Measurements from ENCODE around the gene GPAT3.

DNA sequence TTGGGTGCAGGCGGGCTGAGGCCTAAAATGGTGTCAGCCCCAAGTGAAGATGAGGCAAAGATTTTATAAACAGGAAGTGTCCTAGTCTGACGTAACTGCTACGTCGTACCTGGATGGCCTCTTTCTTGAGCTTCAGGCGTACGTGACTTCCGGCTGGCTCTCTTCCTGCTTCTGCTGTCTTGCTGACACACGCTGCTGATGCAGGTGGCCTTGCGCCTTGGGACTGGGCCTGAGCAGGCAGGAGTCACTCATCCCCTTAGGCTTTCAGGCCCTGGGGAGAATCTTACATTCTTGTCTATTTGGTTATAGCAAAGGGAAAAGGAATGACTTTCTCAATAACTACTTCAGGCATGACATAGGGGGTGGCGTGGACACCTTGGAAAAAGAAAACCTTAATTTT is 30.9 kb upstream of the GPAT3 start:
- TF ChIP-seq, protein P1, sequence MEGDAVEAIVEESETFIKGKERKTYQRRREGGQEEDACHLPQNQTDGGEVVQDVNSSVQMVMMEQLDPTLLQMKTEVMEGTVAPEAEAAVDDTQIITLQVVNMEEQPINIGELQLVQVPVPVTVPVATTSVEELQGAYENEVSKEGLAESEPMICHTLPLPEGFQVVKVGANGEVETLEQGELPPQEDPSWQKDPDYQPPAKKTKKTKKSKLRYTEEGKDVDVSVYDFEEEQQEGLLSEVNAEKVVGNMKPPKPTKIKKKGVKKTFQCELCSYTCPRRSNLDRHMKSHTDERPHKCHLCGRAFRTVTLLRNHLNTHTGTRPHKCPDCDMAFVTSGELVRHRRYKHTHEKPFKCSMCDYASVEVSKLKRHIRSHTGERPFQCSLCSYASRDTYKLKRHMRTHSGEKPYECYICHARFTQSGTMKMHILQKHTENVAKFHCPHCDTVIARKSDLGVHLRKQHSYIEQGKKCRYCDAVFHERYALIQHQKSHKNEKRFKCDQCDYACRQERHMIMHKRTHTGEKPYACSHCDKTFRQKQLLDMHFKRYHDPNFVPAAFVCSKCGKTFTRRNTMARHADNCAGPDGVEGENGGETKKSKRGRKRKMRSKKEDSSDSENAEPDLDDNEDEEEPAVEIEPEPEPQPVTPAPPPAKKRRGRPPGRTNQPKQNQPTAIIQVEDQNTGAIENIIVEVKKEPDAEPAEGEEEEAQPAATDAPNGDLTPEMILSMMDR (conservative IDR thresholded peaks at IDR 0.05; ENCODE audit: low read depth in 2 of 2) = no peak
- TF ChIP-seq EZH2 (IDR thresholded peaks at IDR 0.05; ENCODE audit: low read depth, unreplicated experiment) (no peak), POLR2AphosphoS5 (IDR thresholded peaks at IDR 0.05; ENCODE audit: low read depth) (no peak), STAT1 (IDR thresholded peaks at IDR 0.05; ENCODE audit: unreplicated experiment) (no peak), CREB1 (CRISPR knock-in tag; IDR thresholded peaks at IDR 0.05; ENCODE audit: low read depth) (no peak), EZH2phosphoT487 (IDR thresholded peaks at IDR 0.05; ENCODE audit: unreplicated experiment) (no peak), JUNB (IDR thresholded peaks at IDR 0.05; ENCODE audit: unreplicated experiment) (no peak)
- TF ChIP-seq, protein P2, sequence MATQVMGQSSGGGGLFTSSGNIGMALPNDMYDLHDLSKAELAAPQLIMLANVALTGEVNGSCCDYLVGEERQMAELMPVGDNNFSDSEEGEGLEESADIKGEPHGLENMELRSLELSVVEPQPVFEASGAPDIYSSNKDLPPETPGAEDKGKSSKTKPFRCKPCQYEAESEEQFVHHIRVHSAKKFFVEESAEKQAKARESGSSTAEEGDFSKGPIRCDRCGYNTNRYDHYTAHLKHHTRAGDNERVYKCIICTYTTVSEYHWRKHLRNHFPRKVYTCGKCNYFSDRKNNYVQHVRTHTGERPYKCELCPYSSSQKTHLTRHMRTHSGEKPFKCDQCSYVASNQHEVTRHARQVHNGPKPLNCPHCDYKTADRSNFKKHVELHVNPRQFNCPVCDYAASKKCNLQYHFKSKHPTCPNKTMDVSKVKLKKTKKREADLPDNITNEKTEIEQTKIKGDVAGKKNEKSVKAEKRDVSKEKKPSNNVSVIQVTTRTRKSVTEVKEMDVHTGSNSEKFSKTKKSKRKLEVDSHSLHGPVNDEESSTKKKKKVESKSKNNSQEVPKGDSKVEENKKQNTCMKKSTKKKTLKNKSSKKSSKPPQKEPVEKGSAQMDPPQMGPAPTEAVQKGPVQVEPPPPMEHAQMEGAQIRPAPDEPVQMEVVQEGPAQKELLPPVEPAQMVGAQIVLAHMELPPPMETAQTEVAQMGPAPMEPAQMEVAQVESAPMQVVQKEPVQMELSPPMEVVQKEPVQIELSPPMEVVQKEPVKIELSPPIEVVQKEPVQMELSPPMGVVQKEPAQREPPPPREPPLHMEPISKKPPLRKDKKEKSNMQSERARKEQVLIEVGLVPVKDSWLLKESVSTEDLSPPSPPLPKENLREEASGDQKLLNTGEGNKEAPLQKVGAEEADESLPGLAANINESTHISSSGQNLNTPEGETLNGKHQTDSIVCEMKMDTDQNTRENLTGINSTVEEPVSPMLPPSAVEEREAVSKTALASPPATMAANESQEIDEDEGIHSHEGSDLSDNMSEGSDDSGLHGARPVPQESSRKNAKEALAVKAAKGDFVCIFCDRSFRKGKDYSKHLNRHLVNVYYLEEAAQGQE (IDR thresholded peaks at IDR 0.05; ENCODE audit: unreplicated experiment) = no peak
- TF ChIP-seq, protein P3, sequence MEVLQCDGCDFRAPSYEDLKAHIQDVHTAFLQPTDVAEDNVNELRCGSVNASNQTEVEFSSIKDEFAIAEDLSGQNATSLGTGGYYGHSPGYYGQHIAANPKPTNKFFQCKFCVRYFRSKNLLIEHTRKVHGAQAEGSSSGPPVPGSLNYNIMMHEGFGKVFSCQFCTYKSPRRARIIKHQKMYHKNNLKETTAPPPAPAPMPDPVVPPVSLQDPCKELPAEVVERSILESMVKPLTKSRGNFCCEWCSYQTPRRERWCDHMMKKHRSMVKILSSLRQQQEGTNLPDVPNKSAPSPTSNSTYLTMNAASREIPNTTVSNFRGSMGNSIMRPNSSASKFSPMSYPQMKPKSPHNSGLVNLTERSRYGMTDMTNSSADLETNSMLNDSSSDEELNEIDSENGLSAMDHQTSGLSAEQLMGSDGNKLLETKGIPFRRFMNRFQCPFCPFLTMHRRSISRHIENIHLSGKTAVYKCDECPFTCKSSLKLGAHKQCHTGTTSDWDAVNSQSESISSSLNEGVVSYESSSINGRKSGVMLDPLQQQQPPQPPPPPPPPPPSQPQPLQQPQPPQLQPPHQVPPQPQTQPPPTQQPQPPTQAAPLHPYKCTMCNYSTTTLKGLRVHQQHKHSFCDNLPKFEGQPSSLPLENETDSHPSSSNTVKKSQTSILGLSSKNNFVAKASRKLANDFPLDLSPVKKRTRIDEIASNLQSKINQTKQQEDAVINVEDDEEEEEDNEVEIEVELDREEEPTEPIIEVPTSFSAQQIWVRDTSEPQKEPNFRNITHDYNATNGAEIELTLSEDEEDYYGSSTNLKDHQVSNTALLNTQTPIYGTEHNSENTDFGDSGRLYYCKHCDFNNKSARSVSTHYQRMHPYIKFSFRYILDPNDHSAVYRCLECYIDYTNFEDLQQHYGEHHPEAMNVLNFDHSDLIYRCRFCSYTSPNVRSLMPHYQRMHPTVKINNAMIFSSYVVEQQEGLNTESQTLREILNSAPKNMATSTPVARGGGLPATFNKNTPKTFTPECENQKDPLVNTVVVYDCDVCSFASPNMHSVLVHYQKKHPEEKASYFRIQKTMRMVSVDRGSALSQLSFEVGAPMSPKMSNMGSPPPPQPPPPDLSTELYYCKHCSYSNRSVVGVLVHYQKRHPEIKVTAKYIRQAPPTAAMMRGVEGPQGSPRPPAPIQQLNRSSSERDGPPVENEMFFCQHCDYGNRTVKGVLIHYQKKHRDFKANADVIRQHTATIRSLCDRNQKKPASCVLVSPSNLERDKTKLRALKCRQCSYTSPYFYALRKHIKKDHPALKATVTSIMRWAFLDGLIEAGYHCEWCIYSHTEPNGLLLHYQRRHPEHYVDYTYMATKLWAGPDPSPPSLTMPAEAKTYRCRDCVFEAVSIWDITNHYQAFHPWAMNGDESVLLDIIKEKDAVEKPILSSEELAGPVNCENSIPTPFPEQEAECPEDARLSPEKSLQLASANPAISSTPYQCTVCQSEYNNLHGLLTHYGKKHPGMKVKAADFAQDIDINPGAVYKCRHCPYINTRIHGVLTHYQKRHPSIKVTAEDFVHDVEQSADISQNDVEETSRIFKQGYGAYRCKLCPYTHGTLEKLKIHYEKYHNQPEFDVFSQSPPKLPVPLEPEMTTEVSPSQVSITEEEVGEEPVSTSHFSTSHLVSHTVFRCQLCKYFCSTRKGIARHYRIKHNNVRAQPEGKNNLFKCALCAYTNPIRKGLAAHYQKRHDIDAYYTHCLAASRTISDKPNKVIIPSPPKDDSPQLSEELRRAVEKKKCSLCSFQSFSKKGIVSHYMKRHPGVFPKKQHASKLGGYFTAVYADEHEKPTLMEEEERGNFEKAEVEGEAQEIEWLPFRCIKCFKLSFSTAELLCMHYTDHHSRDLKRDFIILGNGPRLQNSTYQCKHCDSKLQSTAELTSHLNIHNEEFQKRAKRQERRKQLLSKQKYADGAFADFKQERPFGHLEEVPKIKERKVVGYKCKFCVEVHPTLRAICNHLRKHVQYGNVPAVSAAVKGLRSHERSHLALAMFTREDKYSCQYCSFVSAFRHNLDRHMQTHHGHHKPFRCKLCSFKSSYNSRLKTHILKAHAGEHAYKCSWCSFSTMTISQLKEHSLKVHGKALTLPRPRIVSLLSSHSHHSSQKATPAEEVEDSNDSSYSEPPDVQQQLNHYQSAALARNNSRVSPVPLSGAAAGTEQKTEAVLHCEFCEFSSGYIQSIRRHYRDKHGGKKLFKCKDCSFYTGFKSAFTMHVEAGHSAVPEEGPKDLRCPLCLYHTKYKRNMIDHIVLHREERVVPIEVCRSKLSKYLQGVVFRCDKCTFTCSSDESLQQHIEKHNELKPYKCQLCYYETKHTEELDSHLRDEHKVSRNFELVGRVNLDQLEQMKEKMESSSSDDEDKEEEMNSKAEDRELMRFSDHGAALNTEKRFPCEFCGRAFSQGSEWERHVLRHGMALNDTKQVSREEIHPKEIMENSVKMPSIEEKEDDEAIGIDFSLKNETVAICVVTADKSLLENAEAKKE (CRISPR knock-in tag; IDR thresholded peaks at IDR 0.05) = no peak

Data from GM23338 (cell line).